Measurements from ENCODE around the gene KRTAP12-1. TPM values are rescaled to one million over a fixed set of nuclear protein-coding genes. Genes with fewer than 3 reads are reported as not detected.
"Not testable (repeated sequence)": the region's sequence is repeated elsewhere in the genome, so short reads cannot be mapped to it uniquely, and the experiment has no call there.

Gene KRTAP12-1
- total RNA-seq, 1 experiment from 2014 or later: 0.80 TPM

GRCh38 chr21:44637851-44638348 lies 44.1 kb downstream of the KRTAP12-1 start:
- H3K9me3 ChIP-seq (ENCODE audit: low read depth, low read length, poor library complexity, severe bottlenecking); H3K27ac ChIP-seq (ENCODE audit: low read depth, low read length, poor library complexity, severe bottlenecking); H3K4me3 ChIP-seq (ENCODE audit: low read depth, low read length, poor library complexity, severe bottlenecking); POLR2A ChIA-PET (ENCODE audit: low non-redundant PET); H3K4me1 ChIP-seq (ENCODE audit: insufficient read depth, low read length, poor library complexity, severe bottlenecking); CTCF ChIA-PET; DNase-seq (ENCODE audit: low spot score); H3K36me3 ChIP-seq (ENCODE audit: insufficient read depth, low read length, poor library complexity, severe bottlenecking); intact Hi-C loops (cut with micrococcal nuclease; ENCODE audit: unreplicated experiment); H3K27me3 ChIP-seq (replicated peaks; ENCODE audit: insufficient read depth, low read depth, low read length, poor library complexity); BruUV-seq (replicated peaks): not testable (repeated sequence)

- no peaks in the 10 kb centered on the region for H3K4me1 ChIP-seq (ENCODE audit: insufficient read depth, low read length, poor library complexity, severe bottlenecking)
- no peaks in the 10 kb centered on the region for H3K36me3 ChIP-seq (ENCODE audit: insufficient read depth, low read length, poor library complexity, severe bottlenecking)
- no peak within 1 kb of the TSS for H3K27ac ChIP-seq (ENCODE audit: low read depth, low read length, poor library complexity, severe bottlenecking)
- ChIA-PET POLR2A (ENCODE audit: low non-redundant PET) (no interaction called here), CTCF (no interaction called here)
- no peaks in the 10 kb centered on the region for H3K27me3 ChIP-seq (replicated peaks; ENCODE audit: insufficient read depth, low read depth, low read length, poor library complexity)
- H3K9me3 ChIP-seq (ENCODE audit: low read depth, low read length, poor library complexity, severe bottlenecking): peaks cover 2% of the 10 kb centered on the region
- no peak for DNase-seq (ENCODE audit: low spot score)
- BruUV-seq (replicated peaks): no TSS peak
- TF ChIP-seq CTCF (conservative IDR thresholded peaks at IDR 0.05; ENCODE audit: low read depth, low read length): no peak
- no peak for TF ChIP-seq EZH2 (IDR thresholded peaks at IDR 0.05; ENCODE audit: borderline replicate concordance, low read depth, low read length, poor library complexity, severe bottlenecking)
- intact Hi-C loops (cut with micrococcal nuclease; ENCODE audit: unreplicated experiment): no loop called here
- H3K4me3 ChIP-seq (ENCODE audit: low read depth, low read length, poor library complexity, severe bottlenecking): no peak within 1 kb of the TSS
Measured at GRCh38 chr21:44637018-44637850, 44.7 kb downstream of the KRTAP12-1 start, which contains the start of gene KRTAP10-10. KRTAP10-10 (plus strand) TSS chr21:44637356; CDS start chr21:44637418, 62 bp downstream.

DNA sequence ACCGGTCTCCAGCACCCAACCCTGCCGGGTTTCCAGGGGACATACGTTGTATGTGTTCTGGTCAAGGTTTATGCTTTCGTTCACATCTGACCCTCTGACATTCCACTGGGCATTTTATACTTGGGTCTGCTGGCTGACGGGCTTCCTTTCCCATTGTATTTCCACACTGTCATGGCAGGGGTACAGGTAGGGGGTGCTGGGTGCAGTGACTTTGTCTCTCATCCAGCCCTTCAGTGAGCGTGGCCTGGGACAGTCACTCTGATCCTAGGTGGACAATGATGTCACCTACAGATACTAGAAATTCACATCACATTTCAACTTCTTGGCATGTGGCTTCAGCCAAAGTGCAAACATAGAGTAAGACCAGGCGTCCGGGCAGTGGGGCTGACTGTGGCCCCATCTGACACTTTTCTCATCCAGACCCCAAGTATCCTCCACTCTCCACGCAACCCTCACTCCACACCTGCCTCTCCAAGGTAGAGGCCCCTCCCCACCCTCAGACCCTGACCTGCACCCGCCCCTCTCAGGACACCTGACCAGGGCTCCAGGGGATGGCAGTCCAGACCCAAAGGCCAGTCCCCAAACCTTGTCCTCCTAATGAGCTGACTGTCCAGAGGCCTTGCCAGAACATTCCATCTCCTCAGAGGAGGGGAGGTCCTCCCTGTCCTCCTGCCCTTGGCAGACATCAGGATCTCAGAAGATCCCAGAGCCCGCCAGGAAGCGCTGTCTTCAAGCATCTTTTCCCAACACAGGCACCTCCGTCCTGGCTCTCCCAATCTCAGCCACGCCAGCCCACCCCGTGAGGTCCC lies 45.5 kb downstream of the KRTAP12-1 start:
- DNase-seq (ENCODE audit: low spot score): no peak
- Histone ChIP-seq H3K27ac (ENCODE audit: low read depth, low read length, poor library complexity, severe bottlenecking) (no peak overlapping the region), H3K4me1 (ENCODE audit: insufficient read depth, low read length, poor library complexity, severe bottlenecking) (no peaks in the 10 kb centered on the region), H3K36me3 (ENCODE audit: insufficient read depth, low read length, poor library complexity, severe bottlenecking) (no peaks in the 10 kb centered on the region), H3K4me3 (ENCODE audit: low read depth, low read length, poor library complexity, severe bottlenecking) (no peak overlapping the region), H3K27me3 (replicated peaks; ENCODE audit: insufficient read depth, low read depth, low read length, poor library complexity) (no peaks in the 10 kb centered on the region), H3K9me3 (ENCODE audit: low read depth, low read length, poor library complexity, severe bottlenecking) (peaks cover 9% of the 10 kb centered on the region)
- BruUV-seq (replicated peaks): no TSS peak
- ChIA-PET CTCF (no interaction called here), POLR2A (ENCODE audit: low non-redundant PET) (no interaction called here)
- intact Hi-C loops (cut with micrococcal nuclease; ENCODE audit: unreplicated experiment): no loop called here
- TF ChIP-seq CTCF (conservative IDR thresholded peaks at IDR 0.05; ENCODE audit: low read depth, low read length) (no peak), EZH2 (IDR thresholded peaks at IDR 0.05; ENCODE audit: borderline replicate concordance, low read depth, low read length, poor library complexity, severe bottlenecking) (no peak)
